Activated naive CD8-positive, alpha-beta T cell treated with anti-CD3 and anti-CD28 coated beads, Interleukin-2, amount 50 U/mL, for 24 hours (primary cell): Measurements from ENCODE around the gene PRDX1.

Source experiments
- ATAC-seq: fragments of 150-1000 bp; cut with Tn5 transposase; one replicate; pipeline ENCODE4 v1.10.0; 2021
- DNase-seq: peaks from one replicate; pipeline ENCODE4 v3.0.0; 2021
- H3K27ac Mint-ChIP-seq: one replicate; pipeline ENCODE4 v1.8.0; 2021; ENCODE audit warnings: mild to moderate bottlenecking, mixed read lengths
- H3K27me3 Mint-ChIP-seq: one replicate; pipeline ENCODE4 v1.8.0; 2021; ENCODE audit warnings: mixed read lengths
- H3K36me3 Mint-ChIP-seq: one replicate; pipeline ENCODE4 v1.8.0; 2021; ENCODE audit warnings: low read depth, mixed read lengths
- H3K4me1 Mint-ChIP-seq: one replicate; pipeline ENCODE4 v1.8.0; 2021; ENCODE audit warnings: mixed read lengths
- H3K4me3 Mint-ChIP-seq: one replicate; pipeline ENCODE4 v1.8.0; 2021; ENCODE audit warnings: mild to moderate bottlenecking, moderate library complexity, mixed read lengths
- H3K9me3 Mint-ChIP-seq: one replicate; pipeline ENCODE4 v1.8.0; 2021; ENCODE audit warnings: mixed read lengths

Gene PRDX1

DNA sequence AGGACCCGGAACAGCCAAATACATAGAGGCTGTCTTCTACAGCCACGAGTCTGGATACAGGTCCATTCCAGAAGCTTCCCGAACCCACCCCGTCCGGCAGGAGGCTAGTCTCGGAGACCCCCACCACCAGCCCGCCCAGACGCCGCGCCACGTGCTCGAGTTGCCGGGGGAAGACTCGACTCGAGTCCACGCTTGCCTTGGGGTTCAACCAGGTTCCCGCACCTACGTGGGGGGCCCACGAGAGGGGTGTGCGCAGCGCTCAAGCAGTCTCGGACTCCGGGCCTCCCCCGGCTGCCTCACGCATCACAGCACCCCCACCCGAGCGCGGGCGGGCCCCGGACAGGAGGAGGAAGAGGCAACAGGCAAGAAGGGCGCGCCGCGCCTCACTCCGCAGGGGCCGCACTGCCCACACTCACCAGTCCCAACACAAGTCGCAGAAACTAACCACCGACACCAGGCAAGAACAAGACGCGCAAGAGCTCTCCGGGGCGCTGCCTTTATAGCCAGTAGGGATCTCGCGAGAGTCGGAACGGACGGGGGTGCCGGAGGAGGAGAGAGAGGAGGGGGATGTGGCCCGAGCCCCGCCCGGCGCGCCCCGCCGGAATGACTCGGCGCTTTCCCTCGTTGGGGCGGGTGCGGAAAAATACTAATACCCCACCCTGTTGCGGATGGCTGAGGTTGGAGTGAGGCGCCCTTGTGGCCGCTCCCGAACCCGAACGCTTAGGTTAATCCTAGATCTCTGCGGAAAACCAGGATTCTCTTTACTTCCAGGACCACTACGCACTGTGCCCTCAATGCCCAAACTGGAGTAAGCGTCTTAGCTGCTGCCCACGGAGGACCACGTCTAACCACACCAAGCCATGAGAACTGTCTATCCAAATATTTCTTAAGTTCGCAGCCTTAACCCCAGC lies at the start of gene PRDX1:
TSS of gene PRDX1 (minus strand) at position 472 of the 911 bp plus-strand sequence. CDS start 2,841 bp downstream, outside the sequence.
- peak within 1 kb of the TSS; percentile 96 for H3K27ac Mint-ChIP-seq
- peak within 1 kb of the TSS; percentile 94 for H3K4me3 Mint-ChIP-seq
- ATAC-seq (peak; percentile 78), DNase-seq (peak; percentile 99)
- H3K27me3 Mint-ChIP-seq, result peaks cover 10% of the 10 kb centered on the region
- peaks cover 32% of the 10 kb centered on the region for H3K36me3 Mint-ChIP-seq
- H3K4me1 Mint-ChIP-seq, result peaks cover 58% of the 10 kb centered on the region
- H3K9me3 Mint-ChIP-seq, result no peaks in the 10 kb centered on the region

DNA sequence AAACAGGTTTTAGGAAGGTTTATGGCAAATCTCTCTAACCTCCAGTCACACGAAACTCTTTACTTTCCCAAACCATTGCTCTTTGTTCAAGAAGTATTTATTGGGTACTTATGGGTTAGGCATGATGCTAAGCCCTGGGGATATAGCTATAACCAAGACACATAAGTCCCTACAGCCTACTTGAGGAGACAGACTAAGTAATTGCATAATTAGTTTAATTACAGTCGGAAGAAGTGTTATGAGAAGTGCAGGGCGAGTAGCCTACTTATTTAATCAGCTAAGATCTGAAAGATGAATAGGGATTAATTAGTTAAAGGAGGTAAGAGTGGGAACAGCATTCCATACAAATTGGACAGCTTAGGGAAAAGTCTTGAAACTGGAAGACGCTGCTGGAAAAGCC lies 48.9 kb upstream of the PRDX1 start:
- Mint-ChIP-seq H3K4me3 (no peak overlapping the region), H3K36me3 (peaks cover 23% of the 10 kb centered on the region), H3K9me3 (no peaks in the 10 kb centered on the region), H3K27me3 (no peaks in the 10 kb centered on the region), H3K27ac (no peak overlapping the region), H3K4me1 (no peaks in the 10 kb centered on the region)
- ATAC-seq (no peak), DNase-seq (no peak)

GRCh38 chr1:45569962-45570581 lies 48.4 kb upstream of the PRDX1 start:
- H3K9me3 Mint-ChIP-seq, result no peaks in the 10 kb centered on the region
- no peak overlapping the region for H3K27ac Mint-ChIP-seq
- no peaks in the 10 kb centered on the region for H3K27me3 Mint-ChIP-seq
- ATAC-seq (peak; percentile 92), DNase-seq (peak; percentile 69)
- H3K4me3 Mint-ChIP-seq, result no peak overlapping the region
- H3K4me1 Mint-ChIP-seq, result no peaks in the 10 kb centered on the region
- H3K36me3 Mint-ChIP-seq, result peaks cover 23% of the 10 kb centered on the region

- no peaks in the 10 kb centered on the region for H3K27me3 Mint-ChIP-seq
- no peak overlapping the region for H3K4me3 Mint-ChIP-seq
- no peaks in the 10 kb centered on the region for H3K4me1 Mint-ChIP-seq
- peaks cover 23% of the 10 kb centered on the region for H3K36me3 Mint-ChIP-seq
- H3K27ac Mint-ChIP-seq, result no peak overlapping the region
- DNase-seq (no peak), ATAC-seq (no peak)
- no peaks in the 10 kb centered on the region for H3K9me3 Mint-ChIP-seq
Observed at GRCh38 chr1:45569571-45569961, 47.9 kb upstream of the PRDX1 start.

GRCh38 chr1:45568421-45568820 lies 46.7 kb upstream of the PRDX1 start:
- Mint-ChIP-seq H3K4me1 (no peaks in the 10 kb centered on the region), H3K27me3 (no peaks in the 10 kb centered on the region), H3K36me3 (peaks cover 27% of the 10 kb centered on the region), H3K27ac (no peak overlapping the region), H3K4me3 (no peak overlapping the region), H3K9me3 (no peaks in the 10 kb centered on the region)
- ATAC-seq (no peak), DNase-seq (no peak)

DNA sequence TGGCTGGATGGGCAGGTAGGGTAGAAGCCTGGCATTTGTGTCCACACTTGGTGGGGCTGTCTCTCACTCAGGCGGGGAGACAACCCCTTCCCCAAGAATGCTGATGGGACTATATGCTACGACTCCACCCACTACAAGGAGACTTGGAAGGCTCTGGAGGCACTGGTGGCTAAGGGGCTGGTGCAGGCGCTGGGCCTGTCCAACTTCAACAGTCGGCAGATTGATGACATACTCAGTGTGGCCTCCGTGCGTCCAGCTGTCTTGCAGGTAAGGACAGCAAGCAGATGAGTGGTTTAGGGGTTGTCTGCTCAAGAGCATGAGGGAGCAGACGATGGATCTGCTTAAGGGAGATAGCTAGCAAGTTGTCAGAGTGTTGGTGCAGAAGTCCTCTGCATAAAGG lies 46.2 kb upstream of the PRDX1 start:
- Mint-ChIP-seq H3K27ac (no peak overlapping the region), H3K27me3 (no peaks in the 10 kb centered on the region), H3K4me3 (no peak overlapping the region), H3K9me3 (no peaks in the 10 kb centered on the region), H3K4me1 (no peaks in the 10 kb centered on the region), H3K36me3 (peaks cover 31% of the 10 kb centered on the region)
- ATAC-seq (no peak), DNase-seq (no peak)

DNA sequence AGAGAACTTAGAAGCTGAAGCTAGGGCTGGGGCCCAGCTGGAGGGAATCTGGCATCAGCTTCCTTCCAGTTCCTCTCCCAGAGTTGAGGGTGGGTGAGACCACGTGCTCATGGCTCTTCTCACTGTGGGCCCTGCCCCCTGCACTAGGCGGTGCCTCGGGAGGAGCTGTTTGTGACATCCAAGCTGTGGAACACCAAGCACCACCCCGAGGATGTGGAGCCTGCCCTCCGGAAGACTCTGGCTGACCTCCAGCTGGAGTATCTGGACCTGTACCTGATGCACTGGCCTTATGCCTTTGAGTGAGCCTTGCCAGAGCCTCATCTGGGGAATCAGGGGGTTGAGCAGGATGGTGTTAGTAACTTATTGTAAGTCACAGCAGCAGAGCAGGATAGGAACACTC lies 45.0 kb upstream of the PRDX1 start:
- no peak overlapping the region for H3K27ac Mint-ChIP-seq
- no peaks in the 10 kb centered on the region for H3K27me3 Mint-ChIP-seq
- H3K9me3 Mint-ChIP-seq, result no peaks in the 10 kb centered on the region

GRCh38 chr1:45563843-45564242 lies 42.2 kb upstream of the PRDX1 start:
- Mint-ChIP-seq H3K9me3 (no peaks in the 10 kb centered on the region), H3K4me3 (no peak overlapping the region), H3K36me3 (peaks cover 47% of the 10 kb centered on the region), H3K27me3 (no peaks in the 10 kb centered on the region), H3K4me1 (peaks cover 12% of the 10 kb centered on the region), H3K27ac (no peak overlapping the region)
- ATAC-seq, result no peak
- DNase-seq, result no peak

More for the DNA sequence above, 45.0 kb upstream of the PRDX1 start:
- DNase-seq, result no peak
- H3K36me3 Mint-ChIP-seq, result peaks cover 38% of the 10 kb centered on the region
- H3K4me1 Mint-ChIP-seq, result peaks cover 4% of the 10 kb centered on the region
- no peak overlapping the region for H3K4me3 Mint-ChIP-seq
- no peak for ATAC-seq

DNA sequence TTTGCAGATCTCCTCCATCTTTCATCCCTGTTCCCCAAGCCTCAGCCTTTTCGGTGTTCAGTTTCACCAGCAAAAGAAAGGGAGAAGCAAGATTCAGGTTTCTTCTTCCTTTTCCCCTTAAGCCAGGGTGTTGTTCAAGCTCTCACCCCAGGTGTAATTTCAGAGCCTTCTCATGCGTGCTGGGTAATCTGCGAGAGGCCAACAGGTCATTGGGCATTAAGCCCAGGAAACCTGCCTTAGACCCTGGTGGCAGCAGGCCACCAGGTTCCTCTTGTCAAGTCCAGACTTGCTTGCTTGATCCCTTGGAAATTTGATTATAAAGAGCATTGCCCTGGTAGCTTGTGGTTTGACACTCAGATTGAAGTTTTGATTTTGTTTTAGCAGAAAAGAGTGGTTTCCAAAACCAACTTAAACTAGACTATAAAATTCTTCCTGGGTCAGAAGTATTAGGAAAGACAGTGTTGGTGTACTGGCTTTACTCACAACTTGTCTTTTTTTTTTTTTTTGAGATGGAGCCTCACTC lies 35.8 kb upstream of the PRDX1 start:
- peaks cover 26% of the 10 kb centered on the region for H3K4me1 Mint-ChIP-seq
- ATAC-seq (no peak), DNase-seq (no peak)
- no peaks in the 10 kb centered on the region for H3K27me3 Mint-ChIP-seq
- H3K9me3 Mint-ChIP-seq, result no peaks in the 10 kb centered on the region
- no peak overlapping the region for H3K27ac Mint-ChIP-seq
- no peak overlapping the region for H3K4me3 Mint-ChIP-seq
- H3K36me3 Mint-ChIP-seq, result peaks cover 35% of the 10 kb centered on the region

GRCh38 chr1:45554198-45554597 lies 32.5 kb upstream of the PRDX1 start:
- no peak overlapping the region for H3K27ac Mint-ChIP-seq
- H3K27me3 Mint-ChIP-seq, result no peaks in the 10 kb centered on the region
- peaks cover 34% of the 10 kb centered on the region for H3K4me1 Mint-ChIP-seq
- H3K9me3 Mint-ChIP-seq, result no peaks in the 10 kb centered on the region
- H3K4me3 Mint-ChIP-seq, result no peak overlapping the region
- ATAC-seq (no peak), DNase-seq (no peak)
- peaks cover 23% of the 10 kb centered on the region for H3K36me3 Mint-ChIP-seq

GRCh38 chr1:45552331-45552730 lies 30.6 kb upstream of the PRDX1 start:
- H3K27ac Mint-ChIP-seq, result no peak overlapping the region
- peaks cover 30% of the 10 kb centered on the region for H3K4me1 Mint-ChIP-seq
- peak overlapping the region; percentile 100 for H3K4me3 Mint-ChIP-seq
- no peaks in the 10 kb centered on the region for H3K9me3 Mint-ChIP-seq
- H3K36me3 Mint-ChIP-seq, result peaks cover 19% of the 10 kb centered on the region
- DNase-seq (no peak), ATAC-seq (no peak)
- H3K27me3 Mint-ChIP-seq, result no peaks in the 10 kb centered on the region

DNA sequence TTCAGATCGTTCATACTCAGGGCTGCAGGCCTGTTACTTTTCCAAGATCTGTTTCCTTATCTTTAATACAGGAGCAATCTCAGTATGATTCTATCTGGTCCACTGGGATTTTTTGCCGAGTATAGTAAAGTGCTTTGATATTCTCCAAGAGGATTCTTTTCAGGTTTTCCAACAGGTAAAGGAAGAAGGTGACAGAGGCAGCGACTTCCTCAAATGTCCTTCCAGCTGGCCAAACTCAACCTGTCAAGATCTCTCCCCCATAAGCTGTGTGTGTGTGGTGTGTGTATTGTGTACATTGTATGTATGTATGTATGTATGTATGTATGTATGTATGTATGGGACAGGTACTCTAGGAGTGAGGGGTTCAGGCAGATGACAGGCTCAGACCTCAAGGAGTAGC lies 30.0 kb upstream of the PRDX1 start:
- ATAC-seq (no peak), DNase-seq (no peak)
- H3K4me1 Mint-ChIP-seq, result peaks cover 31% of the 10 kb centered on the region
- H3K27ac Mint-ChIP-seq, result peak overlapping the region; percentile 96
- peaks cover 18% of the 10 kb centered on the region for H3K36me3 Mint-ChIP-seq
- no peaks in the 10 kb centered on the region for H3K9me3 Mint-ChIP-seq
- no peaks in the 10 kb centered on the region for H3K27me3 Mint-ChIP-seq
- H3K4me3 Mint-ChIP-seq, result peak overlapping the region; percentile 100

GRCh38 chr1:45550401-45551351 lies 29.0 kb upstream of the PRDX1 start, which contains the start of gene AKR1A1:
AKR1A1 (plus strand) TSS chr1:45550826; CDS start chr1:45561795, 10,969 bp downstream.
- peak; percentile 92 for DNase-seq
- Mint-ChIP-seq H3K9me3 (no peaks in the 10 kb centered on the region), H3K4me3 (peak within 1 kb of the TSS; percentile 100), H3K27ac (peak within 1 kb of the TSS; percentile 96), H3K27me3 (no peaks in the 10 kb centered on the region), H3K4me1 (peaks cover 33% of the 10 kb centered on the region), H3K36me3 (peaks cover 14% of the 10 kb centered on the region)
- ATAC-seq, result peak; percentile 94
